ENCODE measurements around the gene STAT5A. TPM values are rescaled to one million over a fixed set of nuclear protein-coding genes. Genes with fewer than 3 reads are reported as not detected.

Gene STAT5A
- total RNA-seq, 1 experiment from 2014 or later: 6.4 TPM

- H3K23me2 ChIP-seq (ENCODE audit: insufficient read length, low read depth, low read length, poor library complexity, severe bottlenecking): peaks cover 9% of the 10 kb centered on the region
- H3K4me1 Mint-ChIP-seq: peaks cover 37 to 41% of the 10 kb centered on the region in 2 experiments
- H3K79me2 ChIP-seq (ENCODE audit: insufficient read depth, low read length): peaks cover 4% of the 10 kb centered on the region; the same call in 1 of the 2 replicates
- no peaks in the 10 kb centered on the region for H3K27me3 Mint-ChIP-seq (ENCODE audit: low read depth)
- no peak overlapping the region for H2BK5ac ChIP-seq (ENCODE audit: insufficient read length, low read length)
- H3K4me1 ChIP-seq (ENCODE audit: insufficient read depth, low read length): peaks cover 9% of the 10 kb centered on the region
- no peak overlapping the region for H2BK20ac ChIP-seq (ENCODE audit: low read depth, low read length, poor library complexity, severe bottlenecking)
- H3K14ac ChIP-seq (ENCODE audit: insufficient read depth, low read length): no peak overlapping the region
- no peak overlapping the region for H3K4me3 Mint-ChIP-seq
- no peak overlapping the region for H4K8ac ChIP-seq (replicated peaks; ENCODE audit: insufficient read length, low read depth, low read length)
- H3T11ph ChIP-seq (ENCODE audit: low read length): no peak overlapping the region
- no peak for DNase-seq
- H3K27ac Mint-ChIP-seq: no peak overlapping the region
- H3K27me3 ChIP-seq (ENCODE audit: insufficient read depth, low read length): no peaks in the 10 kb centered on the region
- no peaks in the 10 kb centered on the region; a peak in 1 of 5 replicates for H3K9me3 Mint-ChIP-seq
- H3K36me3 Mint-ChIP-seq (ENCODE audit: insufficient read depth in 1 of 3, low read depth in 3 of 3): no peaks in the 10 kb centered on the region; a peak in 1 of 7 replicates
- H2AK5ac ChIP-seq (ENCODE audit: insufficient read length, low read length): no peak overlapping the region
- H3K18ac ChIP-seq (ENCODE audit: insufficient read length, low read depth, low read length): no peak overlapping the region
- H3K9ac ChIP-seq (ENCODE audit: extremely low read depth, insufficient read length, low read length): no peak overlapping the region
- H4K91ac ChIP-seq (ENCODE audit: insufficient read length, low read depth, low read length): no peak overlapping the region
- no peak overlapping the region for H3K27ac ChIP-seq (ENCODE audit: insufficient read length, low read depth, low read length)
- H3K9me3 ChIP-seq (ENCODE audit: control insufficient read depth, low read depth, low read length): no peaks in the 10 kb centered on the region
- no peak for TF ChIP-seq CTCF (conservative IDR thresholded peaks at IDR 0.05)
- H3K56ac ChIP-seq (ENCODE audit: insufficient read length, low read depth, low read length): no peak overlapping the region
- no peak overlapping the region for H3K4ac ChIP-seq (ENCODE audit: low read depth, low read length)
- H2BK12ac ChIP-seq (ENCODE audit: insufficient read length, low read depth, low read length): no peak overlapping the region
- H3K23ac ChIP-seq (ENCODE audit: insufficient read length, low read depth, low read length): no peak overlapping the region
- no peaks in the 10 kb centered on the region for H4K20me1 ChIP-seq (ENCODE audit: control insufficient read depth, insufficient read depth, insufficient read length)
- H3K79me1 ChIP-seq (ENCODE audit: insufficient read depth, low read depth, low read length, poor library complexity, severe bottlenecking): peaks cover 3% of the 10 kb centered on the region
- H2BK120ac ChIP-seq (ENCODE audit: low read depth, low read length, poor library complexity, severe bottlenecking): no peak overlapping the region
- H2AFZ ChIP-seq (ENCODE audit: low read length): no peak overlapping the region
- no peak overlapping the region for H3K4me2 ChIP-seq (ENCODE audit: insufficient read depth, insufficient read length, low read length)
- H2BK15ac ChIP-seq (ENCODE audit: low read depth, low read length): no peak overlapping the region
- no peak overlapping the region for H4K5ac ChIP-seq (ENCODE audit: insufficient read length, low read depth, low read length)
Observed at GRCh38 chr17:42271779-42272035, 16.6 kb upstream of the STAT5A start.
